Sigmoid colon (tissue), 3 donors: Measurements from ENCODE around the gene DNAJC3.

ENCODE experiments used
- POLR2A ChIP-seq, 2 donors: fragments of 450-650 bp; IDR thresholded peaks; one replicate each; pipeline ENCODE4 v1.6.1; 2016; ENCODE audit warnings: antibody characterized with exemption in 2 of 2, mild to moderate bottlenecking in 2 of 2, moderate library complexity in 2 of 2
- TF ChIP-seq, protein P1 (sequence below), 4 experiments: fragments of 450-650 bp in 3 of 4; fragments of 200-600 bp in 1 of 4; IDR thresholded peaks; one replicate each; pipeline ENCODE4 v1.5.1; 2016 to 2019; ENCODE audit warnings: antibody characterized with exemption in 4 of 4, mild to moderate bottlenecking in 3 of 4, moderate library complexity in 2 of 4

DNA sequence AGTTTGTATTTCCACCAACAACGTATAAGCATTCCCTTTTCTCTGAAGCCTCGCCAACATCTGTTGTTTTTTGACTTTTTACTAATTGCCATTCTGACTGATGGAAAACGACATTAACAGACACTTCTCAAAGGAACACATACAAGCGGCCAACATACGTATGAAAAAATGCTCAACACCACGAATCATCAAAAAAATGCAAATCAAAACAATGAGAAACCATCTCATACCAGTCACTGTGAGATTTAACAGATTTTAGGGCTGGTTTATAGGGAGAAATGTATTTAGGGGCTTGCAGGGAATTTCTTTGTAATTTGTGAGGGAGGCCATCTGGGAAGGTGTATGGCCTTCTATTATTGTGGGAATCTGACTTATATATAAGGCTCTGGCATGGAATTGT lies 29.6 kb upstream of the DNAJC3 start:
- TF ChIP-seq, protein P1, sequence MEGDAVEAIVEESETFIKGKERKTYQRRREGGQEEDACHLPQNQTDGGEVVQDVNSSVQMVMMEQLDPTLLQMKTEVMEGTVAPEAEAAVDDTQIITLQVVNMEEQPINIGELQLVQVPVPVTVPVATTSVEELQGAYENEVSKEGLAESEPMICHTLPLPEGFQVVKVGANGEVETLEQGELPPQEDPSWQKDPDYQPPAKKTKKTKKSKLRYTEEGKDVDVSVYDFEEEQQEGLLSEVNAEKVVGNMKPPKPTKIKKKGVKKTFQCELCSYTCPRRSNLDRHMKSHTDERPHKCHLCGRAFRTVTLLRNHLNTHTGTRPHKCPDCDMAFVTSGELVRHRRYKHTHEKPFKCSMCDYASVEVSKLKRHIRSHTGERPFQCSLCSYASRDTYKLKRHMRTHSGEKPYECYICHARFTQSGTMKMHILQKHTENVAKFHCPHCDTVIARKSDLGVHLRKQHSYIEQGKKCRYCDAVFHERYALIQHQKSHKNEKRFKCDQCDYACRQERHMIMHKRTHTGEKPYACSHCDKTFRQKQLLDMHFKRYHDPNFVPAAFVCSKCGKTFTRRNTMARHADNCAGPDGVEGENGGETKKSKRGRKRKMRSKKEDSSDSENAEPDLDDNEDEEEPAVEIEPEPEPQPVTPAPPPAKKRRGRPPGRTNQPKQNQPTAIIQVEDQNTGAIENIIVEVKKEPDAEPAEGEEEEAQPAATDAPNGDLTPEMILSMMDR (IDR thresholded peaks at IDR 0.05) = no peak
- TF ChIP-seq POLR2A (IDR thresholded peaks at IDR 0.05) = no peak
